Measurements from ENCODE around the gene PHRF1.

DNA sequence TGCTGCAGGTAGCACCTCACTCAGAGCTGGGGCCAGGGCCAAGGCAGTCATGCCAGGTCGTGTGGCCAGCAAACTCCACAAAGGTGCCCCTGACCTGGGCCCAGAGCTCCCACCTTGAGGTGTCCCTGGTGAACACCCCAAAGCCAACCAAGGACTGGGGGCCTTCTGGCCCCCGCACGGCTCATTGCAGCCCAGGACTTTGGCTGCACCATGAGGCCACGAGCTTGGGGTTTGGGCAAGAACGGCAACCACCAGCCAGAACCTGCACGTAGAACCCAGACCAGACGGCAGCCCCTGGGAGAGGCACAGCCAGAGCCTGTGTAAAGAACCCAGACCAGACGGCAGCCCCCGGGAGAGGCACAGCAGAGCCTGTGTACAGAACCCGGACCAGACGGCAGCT lies 31.1 kb upstream of the PHRF1 start:
- TF ChIP-seq, protein P1, sequence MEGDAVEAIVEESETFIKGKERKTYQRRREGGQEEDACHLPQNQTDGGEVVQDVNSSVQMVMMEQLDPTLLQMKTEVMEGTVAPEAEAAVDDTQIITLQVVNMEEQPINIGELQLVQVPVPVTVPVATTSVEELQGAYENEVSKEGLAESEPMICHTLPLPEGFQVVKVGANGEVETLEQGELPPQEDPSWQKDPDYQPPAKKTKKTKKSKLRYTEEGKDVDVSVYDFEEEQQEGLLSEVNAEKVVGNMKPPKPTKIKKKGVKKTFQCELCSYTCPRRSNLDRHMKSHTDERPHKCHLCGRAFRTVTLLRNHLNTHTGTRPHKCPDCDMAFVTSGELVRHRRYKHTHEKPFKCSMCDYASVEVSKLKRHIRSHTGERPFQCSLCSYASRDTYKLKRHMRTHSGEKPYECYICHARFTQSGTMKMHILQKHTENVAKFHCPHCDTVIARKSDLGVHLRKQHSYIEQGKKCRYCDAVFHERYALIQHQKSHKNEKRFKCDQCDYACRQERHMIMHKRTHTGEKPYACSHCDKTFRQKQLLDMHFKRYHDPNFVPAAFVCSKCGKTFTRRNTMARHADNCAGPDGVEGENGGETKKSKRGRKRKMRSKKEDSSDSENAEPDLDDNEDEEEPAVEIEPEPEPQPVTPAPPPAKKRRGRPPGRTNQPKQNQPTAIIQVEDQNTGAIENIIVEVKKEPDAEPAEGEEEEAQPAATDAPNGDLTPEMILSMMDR (IDR thresholded peaks at IDR 0.05), result no peak
- no peak for TF ChIP-seq POLR2A (IDR thresholded peaks at IDR 0.05)
